ENCODE results near the gene ZNF189. TPM values are rescaled to one million over a fixed set of nuclear protein-coding genes. Genes with fewer than 3 reads are reported as not detected.

The ZNF189 gene
- total and polyA plus RNA-seq, 2 of the 4 experiments (the other 2 are of a cell fraction): 5.9 to 19.9 TPM

- Histone ChIP-seq H4K8ac (ENCODE audit: low read depth in 2 of 2, low read length in 2 of 2) (no peak overlapping the region), H2BK20ac (ENCODE audit: low read depth, low read length) (no peak overlapping the region), H4K91ac (ENCODE audit: insufficient read depth, low read depth, low read length) (no peak overlapping the region), H3K9me1 (ENCODE audit: insufficient read depth, low read length) (no peaks in the 10 kb centered on the region), H3K56ac (ENCODE audit: extremely low read depth, insufficient read depth, low read length) (no peak overlapping the region), H3K9me3 (ENCODE audit: control insufficient read depth, insufficient read depth, low read length) (no peaks in the 10 kb centered on the region), H3K4me1 (ENCODE audit: control insufficient read depth, insufficient read depth, low read length) (no peaks in the 10 kb centered on the region), H4K20me1 (ENCODE audit: insufficient read depth, low read length) (no peaks in the 10 kb centered on the region), H3K27ac (ENCODE audit: insufficient read depth, low read length) (no peak overlapping the region), H3K18ac (ENCODE audit: low read depth, low read length) (no peak overlapping the region), H3K9ac (ENCODE audit: low read depth, low read length) (no peak overlapping the region), H2AFZ (replicated peaks; ENCODE audit: low read length, poor library complexity) (no peak overlapping the region), H3K79me1 (ENCODE audit: low read depth in 1 of 2, low read length in 2 of 2) (no peaks in the 10 kb centered on the region), H4K5ac (ENCODE audit: low read depth, low read length) (no peak overlapping the region), H3K4ac (ENCODE audit: low read depth, low read length) (no peak overlapping the region), H3K4me3 (ENCODE audit: insufficient read depth, low read depth, low read length) (no peak overlapping the region), H3K4me2 (ENCODE audit: low read depth, low read length) (no peak overlapping the region), H2AK9ac (replicated peaks; ENCODE audit: low read depth, low read length, poor library complexity) (no peak overlapping the region), H3K23ac (ENCODE audit: low read depth, low read length) (no peak overlapping the region), H2BK120ac (ENCODE audit: low read depth, low read length) (no peak overlapping the region), H2BK5ac (ENCODE audit: low read depth, low read length, poor library complexity, severe bottlenecking) (no peak overlapping the region), H2AK5ac (ENCODE audit: low read depth, low read length) (no peak overlapping the region), H2BK15ac (ENCODE audit: low read depth, low read length) (no peak overlapping the region), H3K36me3 (ENCODE audit: control insufficient read depth, insufficient read depth, low read length) (no peaks in the 10 kb centered on the region), H3K14ac (replicated peaks; ENCODE audit: low read depth, low read length) (no peak overlapping the region), H3K27me3 (ENCODE audit: control insufficient read depth, insufficient read depth, low read length) (peaks cover 4% of the 10 kb centered on the region)
- intact Hi-C loops (cut with micrococcal nuclease) (no loop called here), in situ Hi-C loops (cut with MboI; ENCODE audit: low sequenced_read_pairs) (no loop called here), dilution Hi-C loops (cut with HindIII; ENCODE audit: low sequenced_read_pairs, unreplicated experiment) (no loop called here)
- BruUV-seq (replicated peaks): no TSS peak
- TF ChIP-seq CTCF (conservative IDR thresholded peaks at IDR 0.05; ENCODE audit: low read depth, low read length) (no peak), MAFK (IDR thresholded peaks at IDR 0.05; ENCODE audit: low read depth, low read length) (no peak), MAZ (IDR thresholded peaks at IDR 0.05; ENCODE audit: borderline replicate concordance, low read depth, low read length) (no peak), RFX5 (IDR thresholded peaks at IDR 0.05; ENCODE audit: low read depth, low read length) (no peak), NFE2L2 (IDR thresholded peaks at IDR 0.05; ENCODE audit: low read depth, low read length) (no peak), BHLHE40 (IDR thresholded peaks at IDR 0.05; ENCODE audit: low read depth, low read length) (no peak), CHD1 (IDR thresholded peaks at IDR 0.05; ENCODE audit: low read depth, low read length) (no peak), ELK1 (IDR thresholded peaks at IDR 0.05; ENCODE audit: borderline replicate concordance, low read depth, low read length) (no peak), SMC3 (IDR thresholded peaks at IDR 0.05; ENCODE audit: low read depth, low read length) (no peak), CEBPB (IDR thresholded peaks at IDR 0.05; ENCODE audit: low read depth, low read length) (no peak), USF2 (IDR thresholded peaks at IDR 0.05; ENCODE audit: low read depth, low read length) (no peak), RAD21 (IDR thresholded peaks at IDR 0.05; ENCODE audit: low read length) (no peak), MXI1 (IDR thresholded peaks at IDR 0.05; ENCODE audit: borderline replicate concordance, low read depth, low read length) (no peak), POLR2A (IDR thresholded peaks at IDR 0.05; ENCODE audit: low read depth, low read length) (no peak), FOS (IDR thresholded peaks at IDR 0.05; ENCODE audit: low read depth, low read length) (no peak), RCOR1 (IDR thresholded peaks at IDR 0.05; ENCODE audit: insufficient replicate concordance, low read length) (no peak)
- WGBS, 2 experiments (ENCODE audit: extremely low coverage in 2 of 2, insufficient read length in 1 of 2): no CpG with 5 or more reads among the region's 3 CpGs
- ATAC-seq (ENCODE audit: low read depth): no peak
- no peak for DNase-seq
- ChIA-PET POLR2A (ENCODE audit: unreplicated experiment) (no interaction called here), CTCF (no interaction called here)
These were observed 44.1 kb downstream of the ZNF189 start for GRCh38 chr9:101442736-101443135.

Data from IMR-90 (cell line).